Keratinocyte (primary cell): ENCODE data around the gene NHSL2. TPM values are rescaled to one million over a fixed set of nuclear protein-coding genes. Genes with fewer than 3 reads are reported as not detected.

Experiments used
- DNase-seq: peaks from one replicate; pipeline ENCODE4 v3.0.0-alpha.2; 2011; ENCODE audit warnings: low read depth, missing footprints, low spot score
- FAIRE-seq: peaks from 2 replicates; lab custom pipeline; 2011; peaks lifted over from hg19 to GRCh38; lab: Jason Lieb, UNC
- H2AFZ ChIP-seq: 2 replicates; pipeline ENCODE4 v1.6.0; 2012; ENCODE audit warnings: low read length, control low read depth, inconsistent platforms; ENCODE audit not compliant: control insufficient read depth
- H3K27ac ChIP-seq: 2 replicates; pipeline ENCODE4 v1.5.1; 2011; ENCODE audit warnings: low read length; ENCODE audit not compliant: control insufficient read depth, insufficient read depth
- H3K27me3 ChIP-seq: 3 replicates; pipeline ENCODE4 v1.6.0; 2011; ENCODE audit warnings: low read length; ENCODE audit not compliant: control insufficient read depth, insufficient read depth; ENCODE audit errors: extremely low read depth
- H3K36me3 ChIP-seq, 2 experiments: 2 replicates in 1 of 2; 3 replicates in 1 of 2; pipeline ENCODE4 v1.5.1; 2011; ENCODE audit warnings: low read length in 2 of 2, mild to moderate bottlenecking in 1 of 2; ENCODE audit not compliant: control insufficient read depth in 2 of 2, insufficient read depth in 2 of 2; ENCODE audit errors: extremely low read depth in 1 of 2
- H3K4me1 ChIP-seq: 3 replicates; pipeline ENCODE4 v1.5.1; 2011; ENCODE audit warnings: low read length; ENCODE audit not compliant: control insufficient read depth, insufficient read depth; ENCODE audit errors: extremely low read depth
- H3K4me2 ChIP-seq: 3 replicates; pipeline ENCODE4 v1.6.0; 2011; ENCODE audit warnings: low read depth, low read length; ENCODE audit not compliant: control insufficient read depth, insufficient read depth; ENCODE audit errors: extremely low read depth
- H3K4me3 ChIP-seq, 3 experiments: fragments of 200-600 bp in 1 of 3; sonication (generic) in 1 of 3; 2 replicates in 2 of 3; 3 replicates in 1 of 3; pipeline ENCODE4 v1.5.1; 2011 to 2016; ENCODE audit warnings: low read length in 3 of 3, mild to moderate bottlenecking in 3 of 3, control low read depth in 2 of 3, inconsistent platforms in 1 of 3, low read depth in 1 of 3, mixed read lengths in 1 of 3, mixed run types in 1 of 3, moderate library complexity in 1 of 3; ENCODE audit not compliant: control insufficient read depth in 2 of 3, insufficient read depth in 2 of 3; ENCODE audit errors: extremely low read depth in 1 of 3
- H3K79me2 ChIP-seq: 2 replicates; pipeline ENCODE4 v1.6.0; 2012; ENCODE audit warnings: low read length; ENCODE audit not compliant: control insufficient read depth, insufficient read depth
- H3K9ac ChIP-seq: 3 replicates; pipeline ENCODE4 v1.6.0; 2011; ENCODE audit warnings: low read length; ENCODE audit not compliant: control insufficient read depth, insufficient read depth; ENCODE audit errors: extremely low read depth
- H3K9me1 ChIP-seq: 3 replicates; pipeline ENCODE4 v1.6.0; 2011; ENCODE audit warnings: low read length; ENCODE audit not compliant: control insufficient read depth, insufficient read depth; ENCODE audit errors: extremely low read depth
- H3K9me3 ChIP-seq: 2 replicates; pipeline ENCODE4 v1.5.1; 2012; ENCODE audit warnings: low read depth, low read length; ENCODE audit not compliant: control insufficient read depth
- H4K20me1 ChIP-seq: 3 replicates; pipeline ENCODE4 v1.6.0; 2011; ENCODE audit warnings: low read length; ENCODE audit not compliant: control insufficient read depth, insufficient read depth; ENCODE audit errors: extremely low read depth
- CTCF ChIP-seq, 3 experiments: IDR thresholded peaks in 1 of 3; conservative IDR thresholded peaks in 1 of 3; optimal IDR thresholded peaks in 1 of 3; 2 replicates in 2 of 3; 3 replicates in 1 of 3; pipeline versions ENCODE3 to v1.5.1; 2011; ENCODE audit warnings: low read length in 3 of 3, mild to moderate bottlenecking in 3 of 3, moderate library complexity in 2 of 3, control low read depth in 1 of 3, inconsistent platforms in 1 of 3; ENCODE audit not compliant: insufficient read depth in 2 of 3; ENCODE audit errors: extremely low read depth in 1 of 3
- EZH2 ChIP-seq: IDR thresholded peaks from one replicate; pipeline ENCODE4 v1.6.1; 2012; ENCODE audit warnings: inconsistent platforms, mild to moderate bottlenecking, low read length, moderate library complexity
- dilution Hi-C: fragments of 300-500 bp; cut with MboI; formaldehyde crosslinking; loops from one replicate; pipeline ENCODE4 v1.7.0; 2020; ENCODE audit warnings: low sequenced_read_pairs; ENCODE audit not compliant: extremely low pct_ligation_motif_present
- polyA plus RNA-seq, 5 experiments: library from polyadenylated mRNA; depleted of rRNA in 3 of 5; stranded (reverse) in 3 of 5; stranded (forward) in 1 of 5; unstranded in 1 of 5; fragments of >200 nt; gene quantifications; 1 replicate in 1 of 5; 2 replicates in 3 of 5; 3 replicates in 1 of 5; pipeline versions ENCODE4 v1.2.1 to v1.2.3, GENCODE V29; 2011 to 2012; ENCODE audit warnings: missing spikeins in 2 of 5, low read depth in 1 of 5, low replicate concordance in 1 of 5

NHSL2 gene
- polyA plus RNA-seq, 1 donor (not counting 4 experiments of a cell fraction or from before 2014, with no cell fraction given), result 0.04 TPM

DNA sequence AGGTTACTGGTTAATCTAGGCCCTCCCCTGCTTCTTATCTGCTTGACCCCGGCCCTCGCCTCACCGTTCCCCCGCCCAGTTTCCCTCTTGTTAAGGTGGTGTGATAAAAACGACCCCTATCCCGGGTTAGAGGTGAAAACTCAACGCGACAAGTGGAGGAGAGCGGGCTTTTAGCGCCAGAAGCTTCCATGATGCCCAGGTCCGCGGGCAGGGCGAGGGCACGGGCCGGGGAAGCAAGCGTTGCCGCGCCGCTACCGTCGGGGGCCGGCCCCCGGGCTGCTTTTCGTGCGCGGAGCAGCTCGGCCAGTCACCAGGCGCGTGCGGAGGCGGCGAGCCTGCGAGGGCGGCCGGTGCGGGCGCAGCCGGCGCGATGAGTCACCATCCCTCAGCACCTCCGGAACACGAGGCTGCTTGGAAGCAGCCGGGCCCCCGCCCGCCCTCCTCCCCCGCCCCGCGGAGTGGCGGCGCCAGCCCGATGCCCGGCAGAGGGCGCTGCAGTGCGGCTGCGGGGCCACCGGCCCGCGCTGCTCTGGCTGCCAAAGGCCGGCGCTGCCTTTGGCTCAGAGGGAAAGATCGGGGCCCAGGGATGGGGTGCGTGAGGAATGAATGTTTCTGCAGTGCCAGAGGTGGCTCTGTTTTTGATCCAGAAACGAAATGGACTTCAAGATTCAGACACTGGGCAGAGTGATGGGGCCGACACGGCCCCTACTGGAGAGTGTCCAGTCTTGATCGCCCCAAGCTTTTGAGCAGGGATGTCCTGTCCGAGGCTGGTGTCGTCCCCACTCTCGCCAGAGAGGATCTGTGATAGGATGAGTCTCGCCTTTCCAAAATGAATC, 107.8 kb downstream of the NHSL2 start:
- Histone ChIP-seq H3K4me2 (peak overlapping the region; percentile 45), H3K4me3 (no peak overlapping the region), H4K20me1 (no peaks in the 10 kb centered on the region), H3K4me1 (no peaks in the 10 kb centered on the region), H3K27ac (no peak overlapping the region), H3K27me3 (peaks cover 42% of the 10 kb centered on the region), H2AFZ (no peak overlapping the region), H3K79me2 (no peaks in the 10 kb centered on the region), H3K9me1 (no peaks in the 10 kb centered on the region), H3K9ac (no peak overlapping the region), H3K36me3 (no peaks in the 10 kb centered on the region), H3K9me3 (no peaks in the 10 kb centered on the region)
- FAIRE-seq, result no peak
- TF ChIP-seq EZH2 (no peak), CTCF (optimal IDR thresholded peaks at IDR 0.05 in 1 of 3, IDR thresholded peaks at IDR 0.05 in 1 of 3, conservative IDR thresholded peaks at IDR 0.05 in 1 of 3; ENCODE audit: extremely low read depth in 1 of 3, insufficient read depth in 2 of 3, low read length in 3 of 3) (peak in 2 of 3 experiments; percentile 44 to 64)
- no peak for DNase-seq
- dilution Hi-C loops, result no loop called here

GRCh38 chrX:72019487-72019886, 108.8 kb downstream of the NHSL2 start:
- Histone ChIP-seq H3K9ac (no peak overlapping the region), H3K4me3 (no peak overlapping the region), H3K4me1 (no peaks in the 10 kb centered on the region), H3K79me2 (no peaks in the 10 kb centered on the region), H2AFZ (no peak overlapping the region), H3K36me3 (no peaks in the 10 kb centered on the region), H3K9me1 (no peaks in the 10 kb centered on the region), H4K20me1 (no peaks in the 10 kb centered on the region), H3K4me2 (no peak overlapping the region), H3K9me3 (no peaks in the 10 kb centered on the region), H3K27me3 (peaks cover 42% of the 10 kb centered on the region), H3K27ac (no peak overlapping the region)
- dilution Hi-C loops, result no loop called here
- DNase-seq, result no peak
- no peak for TF ChIP-seq EZH2
- TF ChIP-seq CTCF (optimal IDR thresholded peaks at IDR 0.05 in 1 of 3, IDR thresholded peaks at IDR 0.05 in 1 of 3, conservative IDR thresholded peaks at IDR 0.05 in 1 of 3; ENCODE audit: extremely low read depth in 1 of 3, insufficient read depth in 2 of 3, low read length in 3 of 3), result no peak
- peak; percentile 34 for FAIRE-seq
